Ovary (tissue), 9 donors: ENCODE results near the gene HES5. TPM values are rescaled to one million over a fixed set of nuclear protein-coding genes. Genes with fewer than 3 reads are reported as not detected.

Source experiments
- DNase-seq, 5 donors: peaks; one replicate each; pipeline ENCODE4 v3.0.0-alpha.2; 2019 to 2020
- H3K27ac ChIP-seq, 2 donors: fragments of 200-600 bp; one replicate each; pipeline versions ENCODE4 v1.5.1 to v1.8.0; 2019 to 2022
- H3K27me3 ChIP-seq: fragments of 200-600 bp; one replicate; pipeline ENCODE4 v1.8.0; 2022
- H3K36me3 ChIP-seq: fragments of 200-600 bp; sonication (generic); one replicate; pipeline ENCODE4 v1.5.1; 2019
- H3K4me1 ChIP-seq: one replicate; pipeline ENCODE4 v1.8.1; 2013; ENCODE audit warnings: mild to moderate bottlenecking, moderate library complexity; ENCODE audit not compliant: insufficient read depth
- H3K4me3 ChIP-seq: fragments of 200-600 bp; sonication (generic); one replicate; pipeline ENCODE4 v1.5.1; 2017
- H3K9me3 ChIP-seq, 2 donors: fragments of 200-600 bp in 1 of 2; sonication (generic) in 1 of 2; one replicate each; pipeline versions ENCODE4 v1.5.1 to v1.8.1; 2013 to 2019; ENCODE audit warnings: mild to moderate bottlenecking in 1 of 2, moderate library complexity in 1 of 2
- EP300 ChIP-seq: sonication (generic); formaldehyde crosslinking; IDR thresholded peaks from one replicate; pipeline ENCODE4 v1.6.1; 2017; ENCODE audit warnings: antibody characterized with exemption
- POLR2A ChIP-seq: fragments of 450-650 bp; IDR thresholded peaks from one replicate; pipeline ENCODE4 v1.6.1; 2017; ENCODE audit warnings: antibody characterized with exemption, mild to moderate bottlenecking, moderate library complexity
- WGBS, 3 donors: extraction: QIAGEN DNeasy Blood & Tissue Kit in 1 of 3; methylation state at CpG; one replicate each; pipeline versions ENCODE4 v1.1.5 to v1.1.7; 2013 to 2017; 5-methylcytosine and 5-hydroxymethylcytosine counted together
- intact Hi-C, 4 donors: fragments of 100-400 bp; cut with DNase I; formaldehyde crosslinking; loops; one replicate each; pipeline versions ENCODE4 v1.11.0 to v1.15.1; 2022 to 2023
- polyA plus RNA-seq, 2 donors: library from polyadenylated mRNA; stranded (reverse); fragments of 200-250 nt in 1 of 2; fragments of 350-450 nt in 1 of 2; fragmentation: Illumina TruSeq in 1 of 2; extraction: RNeasy Lipid Tissue Mini Kit (QIAGEN cat#74804) in 1 of 2; gene quantifications; one replicate each; pipeline ENCODE4 v1.2.3, GENCODE V29; 2013 to 2014
- total RNA-seq, 7 donors: library from RNA; depleted of rRNA in 2 of 7; stranded (reverse); fragments of >200 nt in 2 of 7; fragmentation: NEBNext Ultra II Directional in 3 of 7; extraction: Animal tissue kit (Norgen Biotek cat#: 25700) in 3 of 7; gene quantifications; one replicate each; pipeline versions ENCODE4 v1.1.0 to v1.2.4, GENCODE V29; 2016 to 2023
- TF ChIP-seq, protein P1 (sequence below), 3 donors: fragments of 450-650 bp in 2 of 3; fragments of 200-600 bp in 1 of 3; IDR thresholded peaks; one replicate each; pipeline versions ENCODE4 v1.5.1 to v1.8.0; 2016 to 2022; ENCODE audit warnings: antibody characterized with exemption in 3 of 3, mild to moderate bottlenecking in 1 of 3
- donor health status: DM: no; HTN: no; CAD: no; lungs with moderate emphysema.
- donor health status: DM: no; HTN: no; CAD: no.
- donor health status: Bipolar disorder and iron deficiency.
- donor health status: DM: yes; HTN: yes; CAD: no.
- donor health status: DM: no; HTN: no; CAD: no.
- donor health status: DM: yes; HTN: yes; CAD: no.

HES5 gene
- total and polyA plus RNA-seq, 9 donors: 0.13 to 0.53 (median 0.31) TPM; not detected in 4

DNA sequence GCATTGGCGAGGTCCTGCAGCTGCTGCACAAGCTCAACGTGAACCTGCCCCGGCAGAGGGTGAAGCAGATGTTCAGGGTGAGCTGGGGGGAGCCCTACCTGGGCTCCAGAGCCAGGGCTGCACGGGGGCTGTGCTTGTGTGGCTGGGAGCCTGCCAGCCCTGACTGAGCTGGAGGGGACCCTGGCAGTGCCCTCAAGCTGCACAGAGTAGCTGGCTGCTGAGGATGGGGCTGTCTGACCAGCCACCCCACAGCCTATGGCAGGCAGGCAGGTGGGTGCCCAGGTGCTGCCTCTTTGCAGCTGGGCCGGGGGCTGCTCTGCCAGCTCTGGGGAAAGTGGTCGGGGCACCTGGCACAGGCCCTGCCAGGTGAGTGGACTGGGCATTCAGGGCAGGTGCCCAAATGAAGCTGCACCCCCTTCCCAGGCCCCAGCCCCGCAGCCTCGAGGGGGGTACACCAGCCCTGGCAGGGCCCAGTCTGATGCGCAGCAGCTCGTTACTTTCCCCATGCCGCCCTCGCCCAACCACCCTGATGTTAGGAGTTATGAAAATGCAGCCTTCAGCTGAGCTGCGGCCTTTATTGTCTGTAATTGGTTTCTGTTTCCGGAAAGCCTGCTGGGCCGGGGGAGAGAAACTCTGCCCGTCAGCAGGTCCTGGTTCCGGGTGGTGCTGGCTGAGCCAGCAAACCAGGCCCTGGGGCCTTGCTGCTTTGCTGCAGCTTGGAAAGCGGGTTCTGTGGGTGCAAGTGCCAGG, 49.7 kb downstream of the HES5 start:
- WGBS, 3 donors: 67 to 73% (median 69%) methylated on average over 16 to 18 of the region's 18 CpGs
- no peaks in the 10 kb centered on the region for H3K9me3 ChIP-seq
- H3K36me3 ChIP-seq: no peaks in the 10 kb centered on the region
- H3K4me1 ChIP-seq: no peaks in the 10 kb centered on the region
- DNase-seq: no peak
- H3K27me3 ChIP-seq: no peaks in the 10 kb centered on the region
- TF ChIP-seq, protein P1, sequence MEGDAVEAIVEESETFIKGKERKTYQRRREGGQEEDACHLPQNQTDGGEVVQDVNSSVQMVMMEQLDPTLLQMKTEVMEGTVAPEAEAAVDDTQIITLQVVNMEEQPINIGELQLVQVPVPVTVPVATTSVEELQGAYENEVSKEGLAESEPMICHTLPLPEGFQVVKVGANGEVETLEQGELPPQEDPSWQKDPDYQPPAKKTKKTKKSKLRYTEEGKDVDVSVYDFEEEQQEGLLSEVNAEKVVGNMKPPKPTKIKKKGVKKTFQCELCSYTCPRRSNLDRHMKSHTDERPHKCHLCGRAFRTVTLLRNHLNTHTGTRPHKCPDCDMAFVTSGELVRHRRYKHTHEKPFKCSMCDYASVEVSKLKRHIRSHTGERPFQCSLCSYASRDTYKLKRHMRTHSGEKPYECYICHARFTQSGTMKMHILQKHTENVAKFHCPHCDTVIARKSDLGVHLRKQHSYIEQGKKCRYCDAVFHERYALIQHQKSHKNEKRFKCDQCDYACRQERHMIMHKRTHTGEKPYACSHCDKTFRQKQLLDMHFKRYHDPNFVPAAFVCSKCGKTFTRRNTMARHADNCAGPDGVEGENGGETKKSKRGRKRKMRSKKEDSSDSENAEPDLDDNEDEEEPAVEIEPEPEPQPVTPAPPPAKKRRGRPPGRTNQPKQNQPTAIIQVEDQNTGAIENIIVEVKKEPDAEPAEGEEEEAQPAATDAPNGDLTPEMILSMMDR (IDR thresholded peaks at IDR 0.05): no peak
- TF ChIP-seq POLR2A (no peak), EP300 (no peak)
- intact Hi-C loops: no loop called here
- no peak overlapping the region for H3K4me3 ChIP-seq
- H3K27ac ChIP-seq: no peak overlapping the region

DNA sequence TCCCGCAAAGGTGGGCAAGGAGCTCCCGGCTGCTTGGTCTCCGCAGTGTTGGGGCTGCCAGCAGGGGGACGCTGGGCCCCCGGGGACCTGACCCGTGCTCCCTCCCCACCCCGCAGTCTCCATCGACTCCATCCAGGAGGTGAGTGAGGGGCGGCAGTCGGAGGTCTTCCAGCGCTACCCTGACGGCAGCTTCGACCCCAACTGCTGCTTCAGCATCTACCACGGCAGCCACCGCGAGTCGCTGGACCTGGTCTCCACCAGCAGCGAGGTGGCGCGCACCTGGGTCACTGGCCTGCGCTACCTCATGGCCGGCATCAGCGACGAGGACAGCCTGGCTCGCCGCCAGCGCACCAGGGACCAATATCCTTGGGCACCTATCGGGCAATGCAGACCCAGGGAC, 50.4 kb downstream of the HES5 start:
- H3K27ac ChIP-seq: no peak overlapping the region

DNA sequence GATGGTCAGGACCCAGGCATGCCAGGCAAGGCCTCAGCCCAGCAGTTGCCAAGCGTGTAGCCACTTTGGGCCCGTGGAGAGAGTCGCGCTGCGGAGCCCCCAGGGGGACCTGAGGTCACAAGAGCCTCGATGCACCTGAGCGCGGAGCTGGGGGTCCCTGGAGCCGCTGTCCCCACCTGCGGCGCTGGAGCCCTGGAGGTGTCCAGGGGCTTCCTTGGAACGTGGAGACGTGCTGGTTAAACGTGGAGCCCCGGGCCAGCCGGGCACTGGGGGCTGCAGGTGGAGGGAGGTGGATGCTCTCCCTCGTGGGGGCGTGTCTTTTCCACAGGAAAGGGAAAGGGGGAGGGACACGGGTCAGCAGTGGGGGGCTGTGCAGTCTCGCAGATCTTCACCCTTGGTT, 50.9 kb downstream of the HES5 start:
- WGBS, 3 donors: 70 to 74% (median 72%) methylated on average over 20 of the region's 20 CpGs
- intact Hi-C loops: no loop called here
- no peak overlapping the region for H3K4me3 ChIP-seq
- H3K27me3 ChIP-seq: no peaks in the 10 kb centered on the region
- H3K36me3 ChIP-seq: no peaks in the 10 kb centered on the region
- no peak overlapping the region for H3K27ac ChIP-seq
- no peak for DNase-seq
- H3K4me1 ChIP-seq: no peaks in the 10 kb centered on the region
- no peak for TF ChIP-seq EP300
- TF ChIP-seq POLR2A: no peak
- TF ChIP-seq, protein P1 (IDR thresholded peaks at IDR 0.05): no peak
- H3K9me3 ChIP-seq: no peaks in the 10 kb centered on the region

More for the DNA sequence above, 50.4 kb downstream of the HES5 start:
- TF ChIP-seq EP300 (no peak), POLR2A (no peak)
- TF ChIP-seq, protein P1 (IDR thresholded peaks at IDR 0.05): no peak
- 77 to 82% (median 79%) methylated on average over 17 to 28 of the region's 28 CpGs for WGBS, 3 donors
- DNase-seq: no peak
- Histone ChIP-seq H3K9me3 (no peaks in the 10 kb centered on the region), H3K27me3 (no peaks in the 10 kb centered on the region), H3K4me3 (no peak overlapping the region), H3K4me1 (no peaks in the 10 kb centered on the region), H3K36me3 (no peaks in the 10 kb centered on the region)
- intact Hi-C loops: no loop called here

Other genes starting within 250 kb of the HES5 start
- gene MORN1, start 138.7 kb downstream of the HES5 start, total RNA-seq: 10 to 100 TPM; 15.6 to 24.2 (median 17.8) TPM
- 1 to 10 TPM; 1.7 to 8.6 TPM for gene MORN1, start 138.7 kb downstream of the HES5 start, polyA plus RNA-seq
- gene RER1, start 138.4 kb downstream of the HES5 start, total RNA-seq: 100 to 1,000 TPM in 3 of 7 donors, 10 to 100 TPM in 4; 51.0 to 130 (median 99.0) TPM
- gene RER1, start 138.4 kb downstream of the HES5 start, polyA plus RNA-seq: 100 to 1,000 TPM in 1 of 2 donors, 10 to 100 TPM in 1; 66.0 to 224 TPM
- gene PEX10, start 117.7 kb downstream of the HES5 start, total RNA-seq: 10 to 100 TPM; 14.4 to 25.9 (median 23.0) TPM
- gene PEX10, start 117.7 kb downstream of the HES5 start, polyA plus RNA-seq: 10 to 100 TPM; 14.5 to 19.3 TPM
- under 1 TPM in 6 of 7 donors, not detected in 1; 0.05 to 0.84 (median 0.47) TPM for gene PLCH2, start 54.0 kb downstream of the HES5 start, total RNA-seq
- gene PLCH2, start 54.0 kb downstream of the HES5 start, polyA plus RNA-seq: under 1 TPM; 0.08 to 0.19 TPM
- 10 to 100 TPM; 19.7 to 33.3 (median 29.1) TPM for gene PANK4, start 3.7 kb downstream of the HES5 start, total RNA-seq
- gene PANK4, start 3.7 kb downstream of the HES5 start, polyA plus RNA-seq: 10 to 100 TPM; 14.7 to 17.1 TPM
- gene TNFRSF14, start 26.1 kb upstream of the HES5 start, total RNA-seq: 10 to 100 TPM; 33.3 to 78.5 (median 60.5) TPM
- gene TNFRSF14, start 26.1 kb upstream of the HES5 start, polyA plus RNA-seq: 10 to 100 TPM in 1 of 2 donors, 1 to 10 TPM in 1; 4.3 to 57.6 TPM
- 10 to 100 TPM in 6 of 7 donors, 1 to 10 TPM in 1; 3.2 to 34.1 (median 20.2) TPM for gene PRXL2B, start 56.5 kb upstream of the HES5 start, total RNA-seq
- gene PRXL2B, start 56.5 kb upstream of the HES5 start, polyA plus RNA-seq: 1 to 10 TPM; 7.0 to 9.6 TPM
- 1 to 10 TPM in 3 of 7 donors, under 1 TPM in 1, not detected in 3; 0.45 to 7.9 (median 1.1) TPM for gene MMEL1, start 102.8 kb upstream of the HES5 start, total RNA-seq
- 1 to 10 TPM in 1 of 2 donors, under 1 TPM in 1; 0.42 to 1.1 TPM for gene MMEL1, start 102.8 kb upstream of the HES5 start, polyA plus RNA-seq